Endothelial cell of umbilical vein (primary cell): ENCODE results near the gene CUL5. TPM values are rescaled to one million over a fixed set of nuclear protein-coding genes. Genes with fewer than 3 reads are reported as not detected.

Source experiments
- BruUV-seq: library from RNA; stranded (reverse); fragments of 400-500 nt; replicated peaks from 2 replicates; lab custom pipeline; 2021; lab: Mats Ljungman, UMichigan
- CTCF ChIA-PET: fragments of 300-600, 350-600 bp; sonication (Branson Sonifier 250); formaldehyde crosslinking; loops from one replicate; lab custom pipeline; 2021; ENCODE audit warnings: antibody characterized with exemption, inconsistent platforms; lab: Charles Lee
- POLR2A ChIA-PET: fragments of 300-600, 350-600 bp; sonication (Branson Sonifier 250); formaldehyde crosslinking; loops from one replicate; lab custom pipeline; 2021; ENCODE audit warnings: antibody characterized with exemption, inconsistent platforms; lab: Charles Lee
- DNase-seq: peaks from one replicate; pipeline ENCODE4 v3.0.0-alpha.2; 2011; ENCODE audit warnings: low read depth, low spot score
- FAIRE-seq: peaks from 2 replicates; lab custom pipeline; 2011; peaks lifted over from hg19 to GRCh38; lab: Jason Lieb, UNC
- H2AFZ ChIP-seq: 2 replicates; pipeline ENCODE4 v1.6.0; 2012; ENCODE audit warnings: low read depth, low read length, control low read depth, inconsistent platforms
- H3K27ac ChIP-seq: 2 replicates; pipeline ENCODE4 v1.5.1; 2011; ENCODE audit warnings: low read depth, mild to moderate bottlenecking, control low read depth, low read length, moderate library complexity; ENCODE audit not compliant: insufficient read depth
- H3K27me3 ChIP-seq, 2 experiments: 2 replicates each; pipeline versions ENCODE4 v1.6.0 to v1.6.1; 2011; ENCODE audit warnings: low read length in 2 of 2, mixed read lengths in 1 of 2; ENCODE audit not compliant: control insufficient read depth in 2 of 2, insufficient read depth in 2 of 2
- H3K36me3 ChIP-seq, 2 experiments: 2 replicates in 1 of 2; 3 replicates in 1 of 2; pipeline ENCODE4 v1.5.1; 2011; ENCODE audit warnings: low read length in 2 of 2, mild to moderate bottlenecking in 1 of 2, moderate library complexity in 1 of 2; ENCODE audit not compliant: control insufficient read depth in 2 of 2, insufficient read depth in 2 of 2; ENCODE audit errors: extremely low read depth in 1 of 2
- H3K4me1 ChIP-seq: 3 replicates; pipeline ENCODE4 v1.5.1; 2011; ENCODE audit warnings: mild to moderate bottlenecking, low read length; ENCODE audit not compliant: control insufficient read depth, insufficient read depth; ENCODE audit errors: extremely low read depth
- H3K4me2 ChIP-seq: 2 replicates; pipeline ENCODE4 v1.6.1; 2011; ENCODE audit warnings: low read length, control low read depth, mixed read lengths; ENCODE audit not compliant: insufficient read depth
- H3K4me3 ChIP-seq, 3 experiments: fragments of 200-600 bp in 1 of 3; sonication (generic), shearing (Covaris generic) in 1 of 3; replicated peaks in 1 of 3; 2 replicates each; pipeline ENCODE4 v1.5.1; 2011 to 2016; ENCODE audit warnings: control low read depth in 3 of 3, low read length in 3 of 3, mild to moderate bottlenecking in 2 of 3, inconsistent platforms in 1 of 3, low read depth in 1 of 3, moderate library complexity in 1 of 3; ENCODE audit not compliant: insufficient read depth in 1 of 3
- H3K79me2 ChIP-seq: 2 replicates; pipeline ENCODE4 v1.6.0; 2012; ENCODE audit warnings: low read length, inconsistent platforms; ENCODE audit not compliant: control insufficient read depth, insufficient read depth
- H3K9ac ChIP-seq: replicated peaks from 2 replicates; pipeline ENCODE3; 2011; ENCODE audit warnings: low read length, control low read depth; ENCODE audit not compliant: insufficient read depth; ENCODE audit errors: extremely low read depth
- H3K9me1 ChIP-seq: replicated peaks from 3 replicates; pipeline ENCODE4 v1.6.0; 2011; ENCODE audit warnings: mild to moderate bottlenecking, low read length; ENCODE audit not compliant: control insufficient read depth, insufficient read depth; ENCODE audit errors: extremely low read depth
- H3K9me3 ChIP-seq: replicated peaks from 2 replicates; pipeline ENCODE4 v1.5.1; 2012; ENCODE audit warnings: low read length, inconsistent platforms; ENCODE audit not compliant: control insufficient read depth, insufficient read depth
- H4K20me1 ChIP-seq: replicated peaks from 2 replicates; pipeline ENCODE3; 2011; ENCODE audit warnings: mild to moderate bottlenecking, low read length; ENCODE audit not compliant: control insufficient read depth, insufficient read depth; ENCODE audit errors: extremely low read depth
- EZH2 ChIP-seq: IDR thresholded peaks from 2 replicates; pipeline ENCODE4 v1.6.1; 2012; ENCODE audit warnings: borderline replicate concordance, low read depth, mild to moderate bottlenecking, moderate library complexity, low read length, inconsistent platforms; ENCODE audit not compliant: severe bottlenecking
- FOS ChIP-seq: IDR thresholded peaks from 2 replicates; pipeline ENCODE4 v1.6.1; 2011; ENCODE audit warnings: mild to moderate bottlenecking, low read length, moderate library complexity, borderline replicate concordance; ENCODE audit not compliant: insufficient read depth
- GATA2 ChIP-seq: IDR thresholded peaks from 2 replicates; pipeline ENCODE4 v1.7.0; 2011; ENCODE audit warnings: low read depth, mild to moderate bottlenecking, moderate library complexity, mixed read lengths, low read length; ENCODE audit not compliant: insufficient read length, insufficient read depth
- JUN ChIP-seq: IDR thresholded peaks from 2 replicates; pipeline ENCODE4 v1.6.1; 2011; ENCODE audit warnings: borderline replicate concordance, low read depth; ENCODE audit not compliant: insufficient read length, insufficient read depth
- MYC ChIP-seq: IDR thresholded peaks from one replicate; pipeline ENCODE4 v1.6.1; 2011; ENCODE audit warnings: mild to moderate bottlenecking, low read depth, low read length
- POLR2A ChIP-seq: IDR thresholded peaks from 2 replicates; pipeline ENCODE4 v1.6.1; 2012; ENCODE audit warnings: low read depth, mild to moderate bottlenecking, control low read depth, low read length
- POLR2AphosphoS5 ChIP-seq: IDR thresholded peaks from 2 replicates; pipeline ENCODE4 v1.6.1; 2012; ENCODE audit warnings: low read depth, mild to moderate bottlenecking, control low read depth, low read length, moderate library complexity; ENCODE audit not compliant: insufficient read depth
- dilution Hi-C: fragments of 300-500 bp; cut with MboI; formaldehyde crosslinking; loops from one replicate; pipeline ENCODE4 v1.15.0; 2019; ENCODE audit warnings: low sequenced_read_pairs; ENCODE audit not compliant: extremely low pct_ligation_motif_present
- intact Hi-C: fragments of 100-400 bp; cut with micrococcal nuclease; formaldehyde crosslinking; loops from one replicate; pipeline ENCODE4 v1.10.0; 2022
- polyA plus RNA-seq, 4 experiments: library from polyadenylated mRNA; depleted of rRNA in 3 of 4; stranded (reverse) in 3 of 4; unstranded in 1 of 4; fragments of >200 nt; gene quantifications; 2 replicates each; pipeline versions ENCODE4 v1.2.1 to v1.2.3, GENCODE V29; 2011 to 2012; ENCODE audit warnings: missing spikeins in 1 of 4
- total RNA-seq: library from RNA; stranded (reverse); gene quantifications from 2 replicates; pipeline ENCODE4 v1.2.3, GENCODE V29; 2021
- TF ChIP-seq, protein P1 (sequence below), 2 donors: IDR thresholded peaks; 1 replicate in 1 of 2; 2 replicates in 1 of 2; pipeline ENCODE4 v1.5.1; 2011; ENCODE audit warnings: low read length in 2 of 2, mild to moderate bottlenecking in 2 of 2, moderate library complexity in 2 of 2, control low read depth in 1 of 2, inconsistent platforms in 1 of 2, low read depth in 1 of 2; ENCODE audit not compliant: insufficient read depth in 1 of 2; ENCODE audit errors: extremely low read depth in 1 of 2
- TF ChIP-seq, protein P2 (sequence below): IDR thresholded peaks from 2 replicates; pipeline ENCODE4 v1.6.1; 2011; ENCODE audit not compliant: insufficient read depth, insufficient read length

The CUL5 gene
- total and polyA plus RNA-seq, 2 donors (not counting 3 experiments of a cell fraction or from before 2014, with no cell fraction given) = 9.9 to 36.6 TPM

DNA sequence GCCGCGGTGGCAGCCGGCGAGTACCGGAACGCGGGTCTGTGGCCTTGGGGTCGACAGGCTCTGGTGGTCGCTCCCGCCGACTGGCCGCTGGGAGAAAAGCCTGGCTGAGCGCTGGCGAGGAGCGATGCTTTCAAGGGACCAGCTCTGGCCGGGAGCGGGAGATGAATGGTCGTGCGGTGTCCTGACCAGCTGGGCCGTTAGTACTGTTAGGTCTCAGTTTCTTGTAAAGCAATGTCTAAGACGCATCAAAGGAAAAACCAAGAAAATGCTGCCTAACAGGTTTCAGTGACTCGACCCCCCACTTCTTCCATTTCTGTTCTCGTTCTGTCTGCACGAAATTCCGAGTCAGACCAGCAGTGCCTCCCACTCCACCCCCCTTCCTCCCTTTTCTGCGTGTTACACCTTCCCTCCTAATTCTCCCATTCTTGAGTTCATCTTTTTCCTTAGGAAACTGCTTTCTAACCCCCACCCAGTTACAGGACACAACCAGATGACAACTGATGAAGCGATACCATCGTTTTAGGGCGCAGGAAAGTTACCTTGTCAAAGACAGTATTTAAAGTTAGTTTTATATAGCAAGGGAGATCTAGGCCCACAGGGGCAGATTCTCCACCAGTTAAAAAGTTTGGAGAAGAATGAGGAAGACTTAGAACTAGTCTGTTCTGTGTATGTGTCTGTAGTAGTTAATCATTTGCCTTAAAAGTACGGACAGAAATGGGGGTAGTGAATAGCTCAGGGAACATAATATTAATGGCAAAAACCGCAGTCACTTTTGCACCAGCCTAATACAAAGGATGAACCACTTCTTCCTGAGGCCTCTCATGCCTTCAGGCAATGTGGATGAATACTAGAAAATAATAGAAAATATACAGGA lies 1.0 kb downstream of the CUL5 start:
- POLR2A ChIA-PET = interaction anchor here (0.5 to 1.3 kb wide), 4 partner anchors 9 to 655 kb away, joined by 3 to 5 read pairs (median 4); partner anchors contain the start of gene DDX10
- H2AFZ ChIP-seq = peak overlapping the region; percentile 53
- no peaks in the 10 kb centered on the region for H3K27me3 ChIP-seq
- intact Hi-C loops = loop anchor here (2.0 to 10.0 kb wide), 5 partner anchors 81 to 639 kb away; partner anchors contain the start of genes ALKBH8, RAB39A and SLC35F2
- peaks cover 6% of the 10 kb centered on the region for H4K20me1 ChIP-seq
- H3K4me3 ChIP-seq = peak overlapping the region; percentile 44 to 88 (median 60)
- BruUV-seq = TSS peak; percentile 23
- DNase-seq (peak; percentile 37), FAIRE-seq (no peak)
- CTCF ChIA-PET = interaction anchor here (0.8 to 2.0 kb wide), 18 partner anchors 10 to 655 kb away, joined by 3 to 15 read pairs (median 4); partner anchors contain the start of genes ACAT1, CWF19L2 and DDX10
- H3K9me3 ChIP-seq = no peaks in the 10 kb centered on the region
- H3K36me3 ChIP-seq = no peaks in the 10 kb centered on the region
- peaks cover 12% of the 10 kb centered on the region for H3K4me1 ChIP-seq
- dilution Hi-C loops = no loop called here
- H3K9me1 ChIP-seq = no peaks in the 10 kb centered on the region
- H3K27ac ChIP-seq = peak overlapping the region; percentile 75
- TF ChIP-seq MYC = no peak
- H3K9ac ChIP-seq = peak overlapping the region; percentile 91
- peaks cover 56% of the 10 kb centered on the region for H3K79me2 ChIP-seq
- peak overlapping the region; percentile 94 for H3K4me2 ChIP-seq

DNA sequence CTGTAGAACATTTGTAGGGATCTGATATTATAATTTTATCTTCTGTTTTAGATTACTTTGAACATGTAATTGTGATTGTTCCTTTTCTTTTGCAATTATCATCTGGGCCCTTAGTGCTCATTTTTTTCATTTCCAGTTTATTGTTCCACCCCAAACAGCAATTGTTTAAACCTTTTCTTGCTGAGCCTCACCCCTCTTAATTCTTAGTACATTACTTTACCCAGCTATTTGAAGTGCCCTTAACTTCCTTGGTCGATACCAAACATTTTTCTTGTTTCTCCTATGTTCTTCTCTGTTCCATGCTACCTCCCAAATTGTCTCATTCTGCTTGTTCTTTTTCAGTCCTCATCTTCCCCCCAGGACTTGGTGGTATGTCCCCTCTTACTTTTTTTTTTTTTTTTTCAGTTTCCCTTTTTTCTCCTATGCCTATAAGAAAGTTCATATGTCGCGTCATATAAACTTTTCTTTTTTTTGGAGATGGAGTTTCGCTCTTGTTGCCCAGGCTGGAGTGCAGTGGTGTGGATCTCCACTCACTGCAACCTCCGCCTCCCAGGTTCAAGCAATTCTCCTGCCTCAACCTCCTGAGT lies 3.5 kb downstream of the CUL5 start:
- Histone ChIP-seq H3K4me3 (no peak overlapping the region), H3K4me2 (no peak overlapping the region), H3K4me1 (peaks cover 12% of the 10 kb centered on the region), H3K27ac (no peak overlapping the region), H3K79me2 (peaks cover 81% of the 10 kb centered on the region), H3K9ac (no peak overlapping the region), H3K27me3 (no peaks in the 10 kb centered on the region), H2AFZ (no peak overlapping the region), H3K9me1 (no peaks in the 10 kb centered on the region), H3K36me3 (no peaks in the 10 kb centered on the region), H3K9me3 (no peaks in the 10 kb centered on the region), H4K20me1 (peaks cover 6% of the 10 kb centered on the region)
- intact Hi-C loops = no loop called here
- DNase-seq (no peak), FAIRE-seq (no peak)
- BruUV-seq = no TSS peak
- ChIA-PET CTCF (no interaction called here), POLR2A (interaction anchor here (1.3 kb wide), 1 partner anchor 8 kb away, joined by 3 read pairs; no protein-coding TSS in a partner anchor)
- TF ChIP-seq POLR2AphosphoS5 (no peak), EZH2 (no peak), FOS (no peak), GATA2 (no peak), POLR2A (no peak), MYC (no peak), JUN (no peak)
- TF ChIP-seq, protein P1, sequence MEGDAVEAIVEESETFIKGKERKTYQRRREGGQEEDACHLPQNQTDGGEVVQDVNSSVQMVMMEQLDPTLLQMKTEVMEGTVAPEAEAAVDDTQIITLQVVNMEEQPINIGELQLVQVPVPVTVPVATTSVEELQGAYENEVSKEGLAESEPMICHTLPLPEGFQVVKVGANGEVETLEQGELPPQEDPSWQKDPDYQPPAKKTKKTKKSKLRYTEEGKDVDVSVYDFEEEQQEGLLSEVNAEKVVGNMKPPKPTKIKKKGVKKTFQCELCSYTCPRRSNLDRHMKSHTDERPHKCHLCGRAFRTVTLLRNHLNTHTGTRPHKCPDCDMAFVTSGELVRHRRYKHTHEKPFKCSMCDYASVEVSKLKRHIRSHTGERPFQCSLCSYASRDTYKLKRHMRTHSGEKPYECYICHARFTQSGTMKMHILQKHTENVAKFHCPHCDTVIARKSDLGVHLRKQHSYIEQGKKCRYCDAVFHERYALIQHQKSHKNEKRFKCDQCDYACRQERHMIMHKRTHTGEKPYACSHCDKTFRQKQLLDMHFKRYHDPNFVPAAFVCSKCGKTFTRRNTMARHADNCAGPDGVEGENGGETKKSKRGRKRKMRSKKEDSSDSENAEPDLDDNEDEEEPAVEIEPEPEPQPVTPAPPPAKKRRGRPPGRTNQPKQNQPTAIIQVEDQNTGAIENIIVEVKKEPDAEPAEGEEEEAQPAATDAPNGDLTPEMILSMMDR (IDR thresholded peaks at IDR 0.05; ENCODE audit: extremely low read depth in 1 of 2, insufficient read depth in 1 of 2, low read depth in 1 of 2, low read length in 2 of 2) = no peak
- TF ChIP-seq, protein P2, sequence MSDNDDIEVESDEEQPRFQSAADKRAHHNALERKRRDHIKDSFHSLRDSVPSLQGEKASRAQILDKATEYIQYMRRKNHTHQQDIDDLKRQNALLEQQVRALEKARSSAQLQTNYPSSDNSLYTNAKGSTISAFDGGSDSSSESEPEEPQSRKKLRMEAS = no peak
- dilution Hi-C loops = no loop called here
